Pancreas (tissue), 10 donors: ENCODE results near the gene PPP2R2B. TPM values are rescaled to one million over a fixed set of nuclear protein-coding genes. Genes with fewer than 3 reads are reported as not detected.

Experiments
- ATAC-seq, 4 donors: fragments of 200-7000 bp; cut with Tn5 transposase; one replicate each; pipeline versions ENCODE4 v1.8.0 to v1.9.1; 2020; ENCODE audit warnings: mild to moderate bottlenecking in 4 of 4, moderate library complexity in 4 of 4
- DNase-seq, 6 donors: peaks; one replicate each; pipeline ENCODE4 v3.0.0-alpha.2; 2020
- FAIRE-seq: peaks from 2 replicates; lab custom pipeline; 2012; peaks lifted over from hg19 to GRCh38; lab: Jason Lieb, UNC
- H3K27ac ChIP-seq, 4 donors: fragments of 200-600 bp; sonication (generic); 1 replicate in 3 of 4; 2 replicates in 1 of 4; pipeline versions ENCODE4 v1.5.0 to v1.8.0; 2020
- H3K27me3 ChIP-seq, 4 donors: fragments of 200-600 bp; one replicate each; pipeline ENCODE4 v1.8.0; 2021
- H3K36me3 ChIP-seq, 3 donors: fragments of 200-600 bp; sonication (generic) in 1 of 3; one replicate each; pipeline versions ENCODE4 v1.5.0 to v1.8.0; 2020 to 2021
- H3K4me1 ChIP-seq, 3 donors: fragments of 200-600 bp; one replicate each; pipeline ENCODE4 v1.8.0; 2021
- H3K4me3 ChIP-seq, 4 donors: fragments of 200-600 bp; sonication (generic) in 2 of 4; one replicate each; pipeline versions ENCODE4 v1.5.0 to v1.8.0; 2020 to 2021
- H3K9me3 ChIP-seq, 4 donors: fragments of 200-600 bp; one replicate each; pipeline ENCODE4 v1.8.0; 2021
- CTCF ChIP-seq, 4 donors: fragments of 200-600 bp; sonication (generic) in 3 of 4; IDR thresholded peaks; one replicate each; pipeline versions ENCODE4 v1.5.0 to v1.8.0; 2021; ENCODE audit warnings: antibody characterized with exemption in 4 of 4
- WGBS, 2 donors: extraction: QIAGEN DNeasy Blood & Tissue Kit; methylation state at CpG; one replicate each; pipeline ENCODE4 v1.1.7; 2013; 5-methylcytosine and 5-hydroxymethylcytosine counted together
- intact Hi-C, 3 donors: fragments of 100-400 bp; cut with DNase I; formaldehyde crosslinking; loops; one replicate each; pipeline versions ENCODE4 v1.11.1 to v1.14.2; 2022
- polyA plus RNA-seq, 2 donors: library from polyadenylated mRNA; stranded (reverse); fragments of 200-250 nt; gene quantifications; one replicate each; pipeline ENCODE4 v1.2.3, GENCODE V29; 2013
- total RNA-seq, 6 donors: library from RNA; stranded (reverse); fragmentation: NEBNext Ultra II Directional in 4 of 6; extraction: Animal tissue kit (Norgen Biotek cat#: 25700) in 4 of 6; gene quantifications; one replicate each; pipeline versions ENCODE4 v1.2.1 to v1.2.4, GENCODE V29; 2021 to 2023
- donor health status: healthy with polysubstance abuse.
- donor health status: DM: no; HTN: no; CAD: no; lungs with moderate emphysema.
- donor health status: DM: no; HTN: no; CAD: no.
- donor health status: control.
- donor health status: control.
- donor health status: Bipolar disorder and iron deficiency.
- donor health status: DM: yes; HTN: yes; CAD: no.
- donor health status: DM: no; HTN: no; CAD: no.
- donor health status: DM: no; HTN: no; CAD: no.
- donor health status: DM: yes; HTN: yes; CAD: no.

PPP2R2B gene
- total and polyA plus RNA-seq, 8 donors: 0.51 to 3.5 (median 0.81) TPM

GRCh38 chr5:146653560-146653959 lies 225.0 kb downstream of the PPP2R2B start:
- H3K9me3 ChIP-seq: no peaks in the 10 kb centered on the region
- H3K36me3 ChIP-seq: no peaks in the 10 kb centered on the region
- no peak overlapping the region for H3K27ac ChIP-seq
- H3K4me3 ChIP-seq: no peak overlapping the region
- 74 to 75% methylated on average over 7 of the region's 7 CpGs for WGBS, 2 donors
- no peak for TF ChIP-seq CTCF (IDR thresholded peaks at IDR 0.05)
- no peaks in the 10 kb centered on the region for H3K4me1 ChIP-seq
- no peaks in the 10 kb centered on the region for H3K27me3 ChIP-seq
- FAIRE-seq: no peak
- DNase-seq: no peak
- intact Hi-C loops: no loop called here
- no peak for ATAC-seq

- no peaks in the 10 kb centered on the region for H3K9me3 ChIP-seq
- H3K27ac ChIP-seq: no peak overlapping the region
- FAIRE-seq (no peak), DNase-seq (no peak), ATAC-seq (no peak)
- TF ChIP-seq CTCF (IDR thresholded peaks at IDR 0.05): no peak
- H3K4me1 ChIP-seq: no peaks in the 10 kb centered on the region
- intact Hi-C loops: no loop called here
- H3K4me3 ChIP-seq: no peak overlapping the region
- no peaks in the 10 kb centered on the region for H3K36me3 ChIP-seq
- WGBS, 2 donors: 76% methylated on average over 1 of the region's 1 CpG
- no peaks in the 10 kb centered on the region for H3K27me3 ChIP-seq
Measured at GRCh38 chr5:146652547-146652946, 226.0 kb downstream of the PPP2R2B start.

- Histone ChIP-seq H3K36me3 (no peaks in the 10 kb centered on the region), H3K9me3 (no peaks in the 10 kb centered on the region), H3K27ac (no peak overlapping the region), H3K27me3 (no peaks in the 10 kb centered on the region), H3K4me1 (no peaks in the 10 kb centered on the region), H3K4me3 (no peak overlapping the region)
- TF ChIP-seq CTCF (IDR thresholded peaks at IDR 0.05): no peak
- DNase-seq (no peak), FAIRE-seq (no peak), ATAC-seq (no peak)
- intact Hi-C loops: no loop called here
- 55 to 57% methylated on average over 3 of the region's 3 CpGs for WGBS, 2 donors
Measured at GRCh38 chr5:146647656-146648199, 230.8 kb downstream of the PPP2R2B start.

- FAIRE-seq: no peak
- Histone ChIP-seq H3K4me3 (no peak overlapping the region), H3K4me1 (no peaks in the 10 kb centered on the region), H3K27me3 (no peaks in the 10 kb centered on the region), H3K27ac (no peak overlapping the region), H3K9me3 (no peaks in the 10 kb centered on the region), H3K36me3 (no peaks in the 10 kb centered on the region)
- no peak for ATAC-seq
- intact Hi-C loops: no loop called here
- 55% methylated on average over 1 of the region's 1 CpG for WGBS, 2 donors
- TF ChIP-seq CTCF (IDR thresholded peaks at IDR 0.05): no peak
- DNase-seq: no peak
Measured at GRCh38 chr5:146646441-146646840, 232.1 kb downstream of the PPP2R2B start.

GRCh38 chr5:146645342-146645741 lies 233.2 kb downstream of the PPP2R2B start:
- H3K4me3 ChIP-seq: no peak overlapping the region
- FAIRE-seq (no peak), DNase-seq (no peak), ATAC-seq (no peak)
- H3K36me3 ChIP-seq: no peaks in the 10 kb centered on the region
- intact Hi-C loops: no loop called here
- no peaks in the 10 kb centered on the region for H3K4me1 ChIP-seq
- H3K27me3 ChIP-seq: no peaks in the 10 kb centered on the region
- 32 to 42% methylated on average over 1 of the region's 1 CpG for WGBS, 2 donors
- TF ChIP-seq CTCF (IDR thresholded peaks at IDR 0.05): no peak
- H3K27ac ChIP-seq: no peak overlapping the region
- no peaks in the 10 kb centered on the region for H3K9me3 ChIP-seq
